Fibroblast of lung (primary cell): Measurements from ENCODE around the gene ELOVL1. TPM values are rescaled to one million over a fixed set of nuclear protein-coding genes. Genes with fewer than 3 reads are reported as not detected.

Experiments
- DNase-seq, 2 donors: peaks; one replicate each; pipeline versions ENCODE4 v3.0.0 to v3.0.0-alpha.2; 2010; ENCODE audit warnings: low read depth in 2 of 2
- H2AFZ ChIP-seq: 2 replicates; pipeline ENCODE4 v1.5.1; 2012; ENCODE audit warnings: low read length, control low read depth, inconsistent platforms
- H3K27ac ChIP-seq: 2 replicates; pipeline ENCODE4 v1.5.1; 2011; ENCODE audit warnings: low read length, control low read depth; ENCODE audit not compliant: insufficient read depth
- H3K27me3 ChIP-seq: 2 replicates; pipeline ENCODE4 v1.5.1; 2011; ENCODE audit warnings: mild to moderate bottlenecking, low read length; ENCODE audit not compliant: control insufficient read depth, insufficient read depth
- H3K36me3 ChIP-seq: 2 replicates; pipeline ENCODE4 v1.5.1; 2011; ENCODE audit warnings: low read length; ENCODE audit not compliant: control insufficient read depth, insufficient read depth
- H3K4me1 ChIP-seq: 2 replicates; pipeline ENCODE4 v1.5.1; 2011; ENCODE audit warnings: low read length; ENCODE audit not compliant: control insufficient read depth, insufficient read depth; ENCODE audit errors: extremely low read depth
- H3K4me2 ChIP-seq: 2 replicates; pipeline ENCODE4 v1.5.1; 2011; ENCODE audit warnings: low read length, control low read depth; ENCODE audit not compliant: insufficient read depth; ENCODE audit errors: extremely low read depth
- H3K4me3 ChIP-seq, 4 experiments: fragments of 200-600 bp in 1 of 4; sonication (generic) in 1 of 4; replicated peaks in 1 of 4; 2 replicates each; pipeline ENCODE4 v1.5.1; 2011 to 2016; ENCODE audit warnings: low read length in 4 of 4, low read depth in 3 of 4, mild to moderate bottlenecking in 3 of 4, control low read depth in 2 of 4, inconsistent platforms in 1 of 4, mixed read lengths in 1 of 4; ENCODE audit not compliant: insufficient read depth in 1 of 4; ENCODE audit errors: control extremely low read depth in 1 of 4
- H3K79me2 ChIP-seq: 2 replicates; pipeline ENCODE4 v1.5.1; 2012; ENCODE audit warnings: mild to moderate bottlenecking, low read length, inconsistent platforms; ENCODE audit not compliant: control insufficient read depth, insufficient read depth
- H3K9ac ChIP-seq: 2 replicates; pipeline ENCODE4 v1.5.1; 2011; ENCODE audit warnings: mild to moderate bottlenecking, low read length, control low read depth; ENCODE audit not compliant: insufficient read depth
- H3K9me3 ChIP-seq: 2 replicates; pipeline ENCODE4 v1.5.1; 2012; ENCODE audit warnings: low read depth, low read length; ENCODE audit not compliant: control insufficient read depth, insufficient read depth
- H4K20me1 ChIP-seq: 2 replicates; pipeline ENCODE4 v1.5.1; 2011; ENCODE audit warnings: low read length; ENCODE audit not compliant: control insufficient read depth, insufficient read depth; ENCODE audit errors: extremely low read depth
- EZH2 ChIP-seq: IDR thresholded peaks from 2 replicates; pipeline ENCODE4 v1.5.1; 2012; ENCODE audit warnings: low read length, control low read depth, mild to moderate bottlenecking; ENCODE audit errors: missing control alignments
- polyA plus RNA-seq, 2 donors: library from polyadenylated mRNA; depleted of rRNA in 1 of 2; stranded (reverse) in 1 of 2; unstranded in 1 of 2; fragments of >200 nt; gene quantifications; 2 replicates each; pipeline ENCODE4 v1.2.1, GENCODE V29; 2011 to 2012; ENCODE audit warnings: missing spikeins in 1 of 2
- total RNA-seq: library from RNA; depleted of rRNA; stranded (reverse); fragments of >200 nt; gene quantifications from 2 replicates; pipeline ENCODE4 v1.2.1, GENCODE V29; 2014
- TF ChIP-seq, protein P1 (sequence below), 2 donors: IDR thresholded peaks in 1 of 2; conservative IDR thresholded peaks in 1 of 2; 1 replicate in 1 of 2; 2 replicates in 1 of 2; pipeline ENCODE4 v1.5.1; 2011 to 2012; ENCODE audit warnings: low read length in 2 of 2, control low read depth in 1 of 2, inconsistent platforms in 1 of 2, low read depth in 1 of 2, mild to moderate bottlenecking in 1 of 2

Gene ELOVL1
- total and polyA plus RNA-seq, 2 donors (not counting 1 experiment from before 2014, with no cell fraction given), result 65.2 to 172 TPM

DNA sequence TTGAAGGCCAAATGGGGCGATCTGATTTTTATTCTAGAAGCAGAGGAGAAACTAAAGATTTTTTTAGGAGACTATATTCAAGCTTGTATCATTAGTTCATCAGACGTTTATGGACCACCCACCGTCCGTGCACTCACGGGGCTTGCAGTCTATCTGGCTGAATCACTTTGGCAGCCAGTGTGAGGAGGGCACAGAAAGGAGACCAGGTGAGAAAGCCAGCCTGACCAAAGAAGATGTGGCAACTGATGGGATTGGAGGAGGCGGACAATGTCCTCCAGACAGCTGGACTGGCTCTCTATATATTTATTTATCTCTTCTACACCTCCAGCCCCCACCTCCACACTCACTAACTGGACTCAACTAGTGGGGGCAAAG is 822 bp upstream of the ELOVL1 start:
- H3K9me3 ChIP-seq, result no peaks in the 10 kb centered on the region
- no peak for DNase-seq
- H3K27me3 ChIP-seq, result no peaks in the 10 kb centered on the region
- H3K4me1 ChIP-seq, result peaks cover 12% of the 10 kb centered on the region
- H3K4me3 ChIP-seq, result peak overlapping the region; percentile 69 to 96 (median 88)
- peak overlapping the region; percentile 92 for H3K27ac ChIP-seq
- H3K4me2 ChIP-seq, result peak overlapping the region; percentile 95
- no peak overlapping the region for H2AFZ ChIP-seq
- peaks cover 40% of the 10 kb centered on the region for H3K79me2 ChIP-seq
- no peak for TF ChIP-seq EZH2
- TF ChIP-seq, protein P1, sequence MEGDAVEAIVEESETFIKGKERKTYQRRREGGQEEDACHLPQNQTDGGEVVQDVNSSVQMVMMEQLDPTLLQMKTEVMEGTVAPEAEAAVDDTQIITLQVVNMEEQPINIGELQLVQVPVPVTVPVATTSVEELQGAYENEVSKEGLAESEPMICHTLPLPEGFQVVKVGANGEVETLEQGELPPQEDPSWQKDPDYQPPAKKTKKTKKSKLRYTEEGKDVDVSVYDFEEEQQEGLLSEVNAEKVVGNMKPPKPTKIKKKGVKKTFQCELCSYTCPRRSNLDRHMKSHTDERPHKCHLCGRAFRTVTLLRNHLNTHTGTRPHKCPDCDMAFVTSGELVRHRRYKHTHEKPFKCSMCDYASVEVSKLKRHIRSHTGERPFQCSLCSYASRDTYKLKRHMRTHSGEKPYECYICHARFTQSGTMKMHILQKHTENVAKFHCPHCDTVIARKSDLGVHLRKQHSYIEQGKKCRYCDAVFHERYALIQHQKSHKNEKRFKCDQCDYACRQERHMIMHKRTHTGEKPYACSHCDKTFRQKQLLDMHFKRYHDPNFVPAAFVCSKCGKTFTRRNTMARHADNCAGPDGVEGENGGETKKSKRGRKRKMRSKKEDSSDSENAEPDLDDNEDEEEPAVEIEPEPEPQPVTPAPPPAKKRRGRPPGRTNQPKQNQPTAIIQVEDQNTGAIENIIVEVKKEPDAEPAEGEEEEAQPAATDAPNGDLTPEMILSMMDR (conservative IDR thresholded peaks at IDR 0.05 in 1 of 2, IDR thresholded peaks at IDR 0.05 in 1 of 2; ENCODE audit: low read depth in 1 of 2, low read length in 2 of 2), result no peak
- peak overlapping the region; percentile 78 for H3K9ac ChIP-seq
- H3K36me3 ChIP-seq, result peaks cover 15% of the 10 kb centered on the region
- no peaks in the 10 kb centered on the region for H4K20me1 ChIP-seq

DNA sequence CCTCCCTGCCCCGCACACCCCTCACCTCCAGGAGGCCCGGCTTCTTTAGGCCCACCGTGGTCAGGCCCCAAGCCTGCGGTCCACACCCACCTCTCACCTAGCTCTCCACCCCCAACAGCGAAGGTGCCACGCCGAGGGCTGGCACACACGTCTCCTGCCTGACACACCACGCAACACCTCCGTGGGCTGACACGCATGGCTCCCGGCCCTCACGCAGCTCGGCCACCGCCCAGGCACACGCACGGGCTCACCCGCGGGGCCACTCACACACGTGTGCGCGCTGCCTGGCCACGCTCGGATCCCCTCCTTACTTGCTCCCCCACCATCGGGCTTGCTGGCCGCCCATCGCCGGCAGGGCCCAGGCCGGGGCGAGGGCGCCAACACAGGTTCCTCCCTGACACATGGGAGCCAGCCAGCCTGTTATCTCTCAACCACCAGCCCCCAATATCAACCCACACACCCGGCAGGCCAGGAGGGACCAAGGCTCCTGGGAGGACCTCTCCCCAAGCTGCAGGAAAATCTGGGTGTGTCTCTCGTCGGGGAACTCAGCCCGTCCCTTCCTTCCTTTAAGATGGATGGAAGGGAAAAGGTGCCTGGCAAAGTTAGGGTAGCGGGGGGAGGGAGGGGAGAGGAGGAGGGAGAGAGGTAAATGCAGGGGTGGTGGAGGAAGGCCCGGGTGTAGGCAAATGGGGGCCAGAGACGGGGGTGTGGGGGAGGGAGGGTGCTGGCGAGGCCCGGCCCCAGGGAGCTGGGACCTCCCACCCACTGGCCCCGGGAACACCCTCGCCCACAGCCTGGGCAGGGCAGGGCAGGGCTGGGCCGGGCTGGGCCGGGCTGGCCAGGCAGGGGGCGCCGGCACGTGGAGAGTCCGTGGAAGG is 546 bp downstream of the ELOVL1 start:
- Histone ChIP-seq H4K20me1 (no peaks in the 10 kb centered on the region), H3K4me1 (peaks cover 10% of the 10 kb centered on the region), H2AFZ (no peak overlapping the region), H3K79me2 (peaks cover 43% of the 10 kb centered on the region), H3K4me2 (peak overlapping the region; percentile 97), H3K9ac (peak overlapping the region; percentile 87), H3K9me3 (no peaks in the 10 kb centered on the region), H3K36me3 (peaks cover 17% of the 10 kb centered on the region), H3K4me3 (peak overlapping the region; percentile 85 to 96 (median 89)), H3K27ac (peak overlapping the region; percentile 92), H3K27me3 (no peaks in the 10 kb centered on the region)
- no peak for TF ChIP-seq EZH2
- TF ChIP-seq, protein P1 (conservative IDR thresholded peaks at IDR 0.05 in 1 of 2, IDR thresholded peaks at IDR 0.05 in 1 of 2; ENCODE audit: low read depth in 1 of 2, low read length in 2 of 2), result no peak
- DNase-seq, result peak in 1 of 2 donors; percentile 72

DNA sequence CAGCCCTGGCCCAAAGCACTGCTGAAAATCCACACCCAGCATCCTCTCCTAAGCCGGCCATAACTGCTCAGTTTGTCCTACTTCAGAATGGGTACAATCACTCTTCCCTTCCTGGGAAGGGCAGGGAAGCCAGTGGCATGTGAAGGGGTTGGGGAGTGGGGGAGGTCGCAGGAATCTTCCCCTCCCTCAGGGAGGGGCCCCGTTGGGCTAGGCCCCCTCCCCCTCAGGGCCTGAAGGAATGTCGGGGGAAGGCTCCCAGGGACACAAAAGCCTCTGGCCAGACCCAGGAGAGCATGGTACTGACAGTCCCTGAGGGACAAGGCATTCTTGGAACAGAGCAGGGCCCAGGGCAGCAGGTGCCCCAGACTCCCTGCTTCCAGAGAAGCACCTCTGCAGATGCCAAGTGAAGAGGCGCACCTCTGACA is 1.2 kb downstream of the ELOVL1 start:
- H2AFZ ChIP-seq, result no peak overlapping the region
- no peaks in the 10 kb centered on the region for H3K27me3 ChIP-seq
- peaks cover 20% of the 10 kb centered on the region for H3K36me3 ChIP-seq
- peak in 1 of 2 donors; percentile 31 for DNase-seq
- H4K20me1 ChIP-seq, result no peaks in the 10 kb centered on the region
- TF ChIP-seq, protein P1 (conservative IDR thresholded peaks at IDR 0.05 in 1 of 2, IDR thresholded peaks at IDR 0.05 in 1 of 2; ENCODE audit: low read depth in 1 of 2, low read length in 2 of 2), result no peak
- no peak for TF ChIP-seq EZH2
- peak overlapping the region; percentile 97 for H3K4me2 ChIP-seq
- H3K9ac ChIP-seq, result peak overlapping the region; percentile 87
- H3K4me1 ChIP-seq, result peaks cover 11% of the 10 kb centered on the region
- peak overlapping the region; percentile 92 for H3K27ac ChIP-seq
- peaks cover 50% of the 10 kb centered on the region for H3K79me2 ChIP-seq
- no peaks in the 10 kb centered on the region for H3K9me3 ChIP-seq
- H3K4me3 ChIP-seq, result peak overlapping the region; percentile 85 to 96 (median 89)
